ENCODE measurements around the gene FAM83G.

FAM83G gene

GRCh38 chr17:19002805-19003542, 1.6 kb downstream of the FAM83G start:
- peak overlapping the region; percentile 84 for H3K4me3 ChIP-seq (ENCODE audit: low read length)
- peaks cover 25% of the 10 kb centered on the region for H3K36me3 ChIP-seq (ENCODE audit: control insufficient read depth, low read length)
- no peak overlapping the region for H3K27ac ChIP-seq (ENCODE audit: low read depth, low read length)
- H3K79me2 ChIP-seq (ENCODE audit: control insufficient read depth, low read length), result peaks cover 25% of the 10 kb centered on the region
- peaks cover 6% of the 10 kb centered on the region; the same call in 1 of the 2 replicates for H4K20me1 ChIP-seq (ENCODE audit: control insufficient read depth, insufficient read depth, low read depth, low read length)
- peaks cover 13% of the 10 kb centered on the region for H3F3A ChIP-seq (ENCODE audit: control insufficient read depth, insufficient read depth)
- no peaks in the 10 kb centered on the region for H3K9me3 ChIP-seq (ENCODE audit: control insufficient read depth, insufficient read depth, low read length)
- peaks cover 40% of the 10 kb centered on the region for H3K4me1 ChIP-seq (ENCODE audit: control insufficient read depth, low read length)
- H3K4me2 ChIP-seq (ENCODE audit: low read length), result peak overlapping the region; percentile 79
- H3K9me2 ChIP-seq (replicated peaks; ENCODE audit: control insufficient read depth, low read length), result no peaks in the 10 kb centered on the region
- H3K27me3 ChIP-seq (ENCODE audit: control insufficient read depth, low read length), result no peaks in the 10 kb centered on the region
- TF ChIP-seq EZH2phosphoT487 (IDR thresholded peaks at IDR 0.05; ENCODE audit: borderline replicate concordance, low read length), result no peak
- no peak for TF ChIP-seq CTCF (IDR thresholded peaks at IDR 0.05; ENCODE audit: low read depth, low read length, poor library complexity, severe bottlenecking)

- Histone ChIP-seq H3K36me3 (ENCODE audit: control insufficient read depth, low read length) (peaks cover 25% of the 10 kb centered on the region), H3K9me3 (ENCODE audit: control insufficient read depth, insufficient read depth, low read length) (no peaks in the 10 kb centered on the region), H3K27me3 (ENCODE audit: control insufficient read depth, low read length) (no peaks in the 10 kb centered on the region), H3K9me2 (replicated peaks; ENCODE audit: control insufficient read depth, low read length) (no peaks in the 10 kb centered on the region), H3F3A (ENCODE audit: control insufficient read depth, insufficient read depth) (peaks cover 6% of the 10 kb centered on the region), H3K27ac (ENCODE audit: low read depth, low read length) (no peak overlapping the region), H4K20me1 (ENCODE audit: control insufficient read depth, insufficient read depth, low read depth, low read length) (peaks cover 6% of the 10 kb centered on the region; the same call in 1 of the 2 replicates), H3K4me2 (ENCODE audit: low read length) (peak overlapping the region; percentile 79), H3K4me3 (ENCODE audit: low read length) (peak overlapping the region; percentile 84), H3K79me2 (ENCODE audit: control insufficient read depth, low read length) (peaks cover 25% of the 10 kb centered on the region), H3K4me1 (ENCODE audit: control insufficient read depth, low read length) (peaks cover 40% of the 10 kb centered on the region)
- TF ChIP-seq CTCF (IDR thresholded peaks at IDR 0.05; ENCODE audit: low read depth, low read length, poor library complexity, severe bottlenecking) (no peak), EZH2phosphoT487 (IDR thresholded peaks at IDR 0.05; ENCODE audit: borderline replicate concordance, low read length) (no peak)
Measured at GRCh38 chr17:19001907-19002590, 2.5 kb downstream of the FAM83G start.

GRCh38 chr17:19000531-19001325, 3.8 kb downstream of the FAM83G start:
- no peaks in the 10 kb centered on the region for H3K27me3 ChIP-seq (ENCODE audit: control insufficient read depth, low read length)
- H3K4me2 ChIP-seq (ENCODE audit: low read length), result no peak overlapping the region
- H3F3A ChIP-seq (ENCODE audit: control insufficient read depth, insufficient read depth), result peaks cover under 1% of the 10 kb centered on the region
- H3K27ac ChIP-seq (ENCODE audit: low read depth, low read length), result no peak overlapping the region
- no peaks in the 10 kb centered on the region for H3K9me2 ChIP-seq (replicated peaks; ENCODE audit: control insufficient read depth, low read length)
- H3K4me3 ChIP-seq (ENCODE audit: low read length), result no peak overlapping the region
- H3K9me3 ChIP-seq (ENCODE audit: control insufficient read depth, insufficient read depth, low read length), result peaks cover 6% of the 10 kb centered on the region; the same call in 1 of the 2 replicates
- peaks cover 6% of the 10 kb centered on the region; the same call in 1 of the 2 replicates for H4K20me1 ChIP-seq (ENCODE audit: control insufficient read depth, insufficient read depth, low read depth, low read length)
- peaks cover 33% of the 10 kb centered on the region for H3K79me2 ChIP-seq (ENCODE audit: control insufficient read depth, low read length)
- peaks cover 39% of the 10 kb centered on the region for H3K4me1 ChIP-seq (ENCODE audit: control insufficient read depth, low read length)
- H3K36me3 ChIP-seq (ENCODE audit: control insufficient read depth, low read length), result peaks cover 36% of the 10 kb centered on the region
- TF ChIP-seq EZH2phosphoT487 (IDR thresholded peaks at IDR 0.05; ENCODE audit: borderline replicate concordance, low read length) (no peak), CTCF (IDR thresholded peaks at IDR 0.05; ENCODE audit: low read depth, low read length, poor library complexity, severe bottlenecking) (no peak)

All from DOHH2 (cell line).